ENCODE results near the gene NUCB1.
"Not testable (repeated sequence)": the region's sequence is repeated elsewhere in the genome, so short reads cannot be mapped to it uniquely, and the experiment has no call there.

NUCB1 gene

DNA sequence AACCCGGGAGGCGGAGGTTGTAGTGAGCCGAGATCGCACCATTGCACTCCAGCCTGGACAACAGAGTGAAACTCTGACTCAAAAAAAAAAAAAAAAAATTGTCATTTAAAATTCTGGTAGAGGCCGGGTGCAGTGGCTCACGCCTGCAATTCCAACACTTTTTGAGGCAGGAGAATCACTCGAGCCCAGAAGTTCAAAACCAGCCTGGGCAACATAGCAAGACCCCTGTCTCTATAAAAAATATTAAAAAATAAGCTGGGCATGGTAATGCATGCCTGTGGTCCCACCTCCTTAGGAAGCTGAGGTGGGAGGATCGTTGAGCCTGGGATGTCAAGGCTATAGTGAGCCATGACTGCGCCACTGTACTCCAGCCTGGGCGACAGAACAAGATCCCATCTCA, 6.2 kb downstream of the NUCB1 start:
- DNase-seq (ENCODE audit: low read depth): no peak

- no peak for DNase-seq (ENCODE audit: low read depth)
Measured at GRCh38 chr19:48907671-48908070, 7.6 kb downstream of the NUCB1 start.

DNA sequence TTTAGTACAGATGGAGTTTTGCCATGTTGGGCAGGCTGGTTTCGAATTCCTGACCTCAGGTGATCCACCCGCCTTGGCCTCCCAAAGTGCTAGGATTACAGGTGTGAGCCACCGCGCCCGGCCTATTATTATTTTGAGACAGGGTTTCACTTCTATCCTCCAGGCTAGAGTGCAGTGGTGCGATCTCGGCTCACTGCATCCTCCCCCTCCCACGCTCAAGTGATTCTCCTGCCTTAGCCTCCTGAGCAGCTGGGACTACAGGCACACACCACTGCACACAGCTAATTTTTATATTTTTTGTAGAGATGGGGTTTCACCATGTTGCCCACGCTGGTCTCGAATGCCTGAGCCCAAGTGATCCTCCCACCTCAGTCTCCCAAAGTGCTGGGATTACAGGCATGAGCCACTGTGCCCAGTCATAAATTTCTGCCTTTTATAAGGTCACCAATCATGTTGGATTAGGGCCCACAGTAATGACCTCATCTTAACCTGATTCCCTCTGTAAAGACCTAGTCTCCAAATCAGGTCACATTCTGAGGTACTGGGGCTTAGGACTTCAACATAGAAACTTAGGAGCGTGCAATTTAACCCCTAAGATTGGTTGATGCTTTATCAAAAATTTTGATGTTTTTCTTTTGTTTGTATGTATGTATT, 9.4 kb downstream of the NUCB1 start:
- not testable (repeated sequence) for DNase-seq (ENCODE audit: low read depth)

GRCh38 chr19:48910803-48911202, 10.7 kb downstream of the NUCB1 start:
- DNase-seq (ENCODE audit: low read depth): no peak

- no peak for DNase-seq (ENCODE audit: low read depth)
Measured at GRCh38 chr19:48913114-48913889, 13.2 kb downstream of the NUCB1 start.

DNA sequence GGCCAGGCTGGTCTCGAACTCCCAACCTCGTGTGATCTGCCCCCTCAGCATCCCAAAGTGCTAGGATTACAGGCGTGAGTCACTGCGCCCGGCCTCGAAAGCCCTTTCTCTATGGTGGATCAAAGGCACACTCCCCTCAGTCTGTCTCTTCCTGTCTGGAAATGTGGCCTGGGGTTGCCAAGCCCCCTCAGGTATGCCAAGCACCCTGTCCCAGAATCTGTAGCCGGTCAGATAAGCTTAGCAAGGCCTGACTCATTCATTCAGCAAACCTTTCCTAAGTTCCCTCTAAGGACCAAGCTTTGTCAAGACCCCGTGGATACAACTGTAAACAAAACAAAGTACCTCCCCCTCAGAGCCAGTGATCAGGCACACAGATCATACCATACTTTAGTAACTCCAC, 14.1 kb downstream of the NUCB1 start:
- DNase-seq (ENCODE audit: low read depth): no peak

GRCh38 chr19:48915757-48916156, 15.6 kb downstream of the NUCB1 start:
- no peak for DNase-seq (ENCODE audit: low read depth)

DNA sequence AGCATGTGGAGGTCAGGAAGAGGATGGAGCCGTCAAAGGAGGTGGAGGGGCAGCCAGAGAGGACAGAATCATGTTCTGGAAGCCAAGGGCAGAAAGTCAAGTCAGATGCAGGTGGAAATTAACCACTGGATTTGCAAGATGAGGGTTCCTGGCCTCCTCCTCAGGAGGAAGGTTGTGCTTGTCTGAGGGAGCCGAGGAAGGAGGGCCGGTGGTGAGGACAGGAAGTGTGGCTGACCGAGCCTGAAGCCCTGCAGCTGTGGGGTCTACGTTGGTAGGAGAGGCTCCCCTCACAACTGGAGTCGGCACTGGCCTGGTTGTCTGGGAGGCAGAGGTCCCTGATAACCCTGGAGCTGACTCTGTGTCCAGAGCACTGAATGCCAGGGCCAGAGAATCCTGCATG, 18.0 kb downstream of the NUCB1 start:
- no peak for DNase-seq (ENCODE audit: low read depth)

DNA sequence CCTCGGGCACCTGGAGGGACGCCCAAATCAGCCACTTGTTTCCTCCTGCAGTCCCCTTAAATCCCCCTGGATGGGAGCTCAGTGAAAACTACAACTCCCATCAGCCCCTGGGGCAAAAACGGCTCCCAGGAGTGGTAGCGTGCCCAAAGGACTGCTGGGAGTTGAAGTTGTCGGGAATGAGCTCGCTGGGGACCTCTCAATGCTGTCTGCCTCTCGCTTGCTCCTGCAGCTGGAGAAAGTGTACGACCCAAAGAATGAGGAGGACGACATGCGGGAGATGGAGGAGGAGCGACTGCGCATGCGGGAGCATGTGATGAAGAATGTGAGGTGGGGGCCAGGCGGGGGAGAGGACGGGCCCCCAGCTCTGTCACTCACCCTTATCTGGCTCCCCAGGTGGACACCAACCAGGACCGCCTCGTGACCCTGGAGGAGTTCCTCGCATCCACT, 18.7 kb downstream of the NUCB1 start:
- DNase-seq (ENCODE audit: low read depth): no peak

DNA sequence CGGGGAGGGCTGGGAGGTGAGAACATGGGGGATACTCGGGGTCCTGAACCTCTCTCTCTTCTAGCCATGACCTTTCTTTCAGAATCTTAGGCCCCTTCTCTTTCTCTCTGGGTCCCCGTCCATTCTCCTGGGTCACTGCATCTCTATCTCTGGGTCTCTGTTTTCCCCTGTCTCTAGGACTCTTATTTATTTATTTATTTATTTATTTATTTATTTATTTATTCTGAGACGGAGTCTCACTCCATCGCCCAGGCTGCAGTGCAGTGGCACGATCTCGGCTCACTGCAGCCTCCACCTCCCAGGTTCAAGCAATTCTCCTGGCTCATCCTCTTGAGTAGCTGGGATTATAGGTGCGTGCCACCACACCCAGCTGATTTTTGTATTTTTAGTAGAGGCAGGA, 19.2 kb downstream of the NUCB1 start:
- not testable (repeated sequence) for DNase-seq (ENCODE audit: low read depth)

DNA sequence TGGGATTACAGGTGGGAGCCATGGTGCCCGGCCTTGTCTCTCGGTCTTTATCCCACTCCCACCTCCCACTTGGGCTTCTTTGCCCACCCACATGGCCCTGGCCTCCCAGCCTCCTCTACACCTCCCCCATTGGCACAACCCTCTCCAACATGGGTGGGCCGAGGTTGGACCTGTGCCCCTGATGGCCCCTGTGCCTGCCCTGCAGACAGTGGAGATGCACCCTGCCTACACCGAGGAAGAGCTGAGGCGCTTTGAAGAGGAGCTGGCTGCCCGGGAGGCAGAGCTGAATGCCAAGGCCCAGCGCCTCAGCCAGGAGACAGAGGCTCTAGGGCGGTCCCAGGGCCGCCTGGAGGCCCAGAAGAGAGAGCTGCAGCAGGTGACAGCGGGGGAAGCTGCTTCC, 20.8 kb downstream of the NUCB1 start:
- no peak for DNase-seq (ENCODE audit: low read depth)

GRCh38 chr19:48921721-48922500, 21.8 kb downstream of the NUCB1 start:
- no peak for DNase-seq (ENCODE audit: low read depth)

GRCh38 chr19:48922548-48923490, 22.7 kb downstream of the NUCB1 start:
- no peak for DNase-seq (ENCODE audit: low read depth)

DNA sequence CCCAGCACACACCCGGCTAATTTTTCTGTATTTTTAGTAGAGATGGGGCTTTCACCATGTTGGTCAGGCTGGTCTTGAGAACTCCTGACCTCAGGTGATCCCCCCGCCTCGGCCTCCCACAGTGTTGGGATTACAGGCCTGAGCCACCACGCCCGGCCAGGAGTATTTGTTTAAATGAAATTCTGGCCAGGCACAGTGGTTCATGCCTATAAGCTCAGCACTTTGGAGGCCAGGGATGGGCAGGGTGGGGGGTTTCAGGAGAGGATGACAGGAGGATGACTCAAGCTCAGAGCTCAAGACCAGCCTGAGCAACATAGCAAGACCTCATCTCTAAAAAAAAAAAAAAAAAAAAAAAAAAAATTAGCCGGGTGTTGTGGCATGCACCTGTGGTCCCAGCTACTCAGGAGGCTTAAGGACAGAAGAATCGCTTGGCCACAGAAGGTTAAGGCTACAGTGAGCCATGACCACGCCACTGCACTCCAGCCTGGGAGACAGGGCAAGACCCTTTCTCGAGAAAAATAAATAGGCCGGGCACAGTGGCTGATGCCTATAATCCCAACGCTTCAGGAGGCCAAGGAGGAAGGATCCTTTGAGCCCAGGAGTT, 25.2 kb downstream of the NUCB1 start:
- DNase-seq (ENCODE audit: low read depth): no peak

DNA sequence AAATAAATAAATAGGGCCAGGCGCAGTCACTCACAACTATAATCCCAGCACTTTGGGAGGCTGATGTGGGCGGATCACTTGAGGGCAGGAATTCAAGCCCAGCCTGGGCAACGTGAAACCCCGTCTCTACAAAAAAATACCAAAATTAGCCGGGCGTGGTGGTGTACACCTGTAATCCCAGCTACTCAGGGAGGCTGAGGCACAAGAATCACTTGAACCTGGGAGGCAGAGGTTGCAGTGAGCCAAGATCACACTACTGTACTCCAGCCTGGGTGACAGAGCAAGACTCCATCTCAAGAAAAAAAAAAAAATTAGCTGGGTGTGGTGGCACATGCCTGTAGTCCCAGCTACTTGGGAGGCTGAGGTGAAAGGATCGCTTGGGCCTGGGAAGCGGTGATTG, 25.8 kb downstream of the NUCB1 start:
- not testable (repeated sequence) for DNase-seq (ENCODE audit: low read depth)

GRCh38 chr19:48926909-48927308, 26.8 kb downstream of the NUCB1 start:
- no peak for DNase-seq (ENCODE audit: low read depth)

GRCh38 chr19:48927692-48928091, 27.6 kb downstream of the NUCB1 start:
- DNase-seq (ENCODE audit: low read depth): not testable (repeated sequence)

DNA sequence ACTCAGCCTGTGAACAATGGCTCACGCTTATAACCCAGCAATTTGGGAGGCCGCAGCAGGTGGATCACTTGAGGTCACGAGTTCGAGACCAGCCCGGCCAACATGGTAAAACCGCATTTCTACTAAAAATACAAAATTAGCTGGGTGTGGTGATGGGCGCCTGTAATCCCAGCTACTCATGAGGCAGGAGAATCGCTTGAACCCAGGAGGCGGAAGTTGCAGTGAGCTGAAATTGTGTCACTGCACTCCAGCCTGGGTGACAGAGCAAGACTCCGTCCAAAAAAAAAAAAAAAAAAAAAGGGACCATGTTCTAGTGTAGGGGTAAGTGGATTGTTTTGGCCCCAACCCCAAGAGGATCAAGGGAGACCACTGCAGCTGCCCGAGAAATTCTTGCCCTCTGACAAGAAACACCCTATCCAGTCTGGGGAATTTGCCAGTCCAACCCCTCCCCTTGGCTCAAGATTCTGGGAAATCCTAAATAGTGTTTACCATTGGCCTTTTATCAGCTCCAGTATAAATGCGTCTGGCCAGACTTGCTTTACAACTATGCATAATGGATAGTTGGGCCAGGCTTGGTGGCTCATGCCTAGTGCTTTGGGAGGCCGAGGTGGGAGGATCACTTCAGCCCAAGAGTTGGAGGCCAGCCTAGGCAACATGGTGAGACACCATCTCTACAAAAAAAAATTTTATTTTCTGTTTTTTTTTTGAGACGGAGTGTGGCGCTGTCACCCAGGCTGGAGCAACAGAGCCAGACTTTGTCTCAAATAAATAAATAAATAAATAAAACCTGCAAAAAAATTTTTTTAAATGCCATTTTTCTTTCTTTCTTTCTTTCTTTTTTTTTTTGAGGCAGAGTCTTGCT, 28.3 kb downstream of the NUCB1 start:
- no peak for DNase-seq (ENCODE audit: low read depth)

DNA sequence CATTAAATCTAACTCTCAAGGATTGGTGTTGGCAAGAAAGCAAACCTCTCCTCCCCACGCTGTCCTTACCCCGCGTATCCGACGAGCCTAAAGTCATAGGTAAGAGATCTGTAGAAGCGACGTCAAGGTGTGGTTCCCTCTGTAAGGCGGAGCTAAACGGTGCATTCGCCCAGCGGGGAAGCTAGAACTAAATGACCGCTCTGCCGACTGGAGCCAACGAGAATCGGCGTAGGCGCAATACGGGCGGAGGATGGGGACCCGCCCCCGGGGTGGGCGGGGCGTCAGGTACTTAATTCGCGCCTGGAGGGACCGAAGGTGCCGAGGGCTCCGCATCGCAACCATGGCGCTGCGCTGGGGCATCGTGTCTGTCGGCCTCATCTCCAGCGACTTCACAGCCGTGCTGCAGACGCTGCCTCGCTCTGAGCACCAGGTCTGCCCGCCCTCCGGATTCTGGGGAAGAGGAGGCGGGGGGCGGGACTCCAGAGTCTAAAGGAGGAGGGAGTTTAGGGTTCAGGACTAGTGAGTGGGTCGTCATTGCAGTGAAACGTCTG, 33.3 kb downstream of the NUCB1 start, which contains the start of gene DHDH:
Gene DHDH (plus strand): TSS at position 318 of the 551 bp plus-strand sequence. CDS start 23 bp downstream, at position 341.
- peak; percentile 81 for DNase-seq (ENCODE audit: low read depth)

DNA sequence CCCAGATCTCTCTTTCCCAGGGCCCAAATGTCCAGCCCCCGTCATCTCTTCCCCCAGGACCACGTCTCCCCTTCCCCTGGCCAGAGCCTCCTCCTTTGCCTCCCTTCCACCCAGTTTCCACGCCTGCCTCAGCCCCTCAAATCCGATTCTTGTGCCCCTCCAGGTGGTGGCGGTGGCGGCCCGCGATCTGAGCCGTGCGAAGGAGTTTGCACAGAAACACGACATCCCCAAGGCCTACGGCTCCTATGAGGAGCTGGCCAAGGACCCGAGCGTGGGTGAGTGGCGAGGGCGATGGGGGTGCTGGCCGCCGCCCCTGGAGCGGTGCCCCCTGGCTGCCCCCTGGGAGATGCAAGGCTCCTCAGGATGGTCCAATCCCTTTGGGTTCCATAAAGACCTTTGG, 34.7 kb downstream of the NUCB1 start:
- DNase-seq (ENCODE audit: low read depth): no peak

Data from T follicular helper cell (primary cell).